ENCODE data around the gene DACT1.

Gene DACT1

GRCh38 chr14:58634406-58635090 is 3.2 kb upstream of the DACT1 start:
- H3K9me3 ChIP-seq (ENCODE audit: control insufficient read depth, low read length), result no peaks in the 10 kb centered on the region
- H3K4me3 ChIP-seq (ENCODE audit: insufficient read depth, low read depth, low read length, poor library complexity, severe bottlenecking), result no peak overlapping the region
- DNase-seq, result no peak
- H3K36me3 ChIP-seq (ENCODE audit: control insufficient read depth, insufficient read depth, low read length), result no peaks in the 10 kb centered on the region
- peaks cover 7% of the 10 kb centered on the region for H3K27me3 ChIP-seq (replicated peaks; ENCODE audit: control insufficient read depth, insufficient read depth, low read length, poor library complexity, severe bottlenecking)
- no peak overlapping the region for H3K27ac ChIP-seq (ENCODE audit: insufficient read depth, low read length, poor library complexity, severe bottlenecking)
- H3K4me1 ChIP-seq (ENCODE audit: control insufficient read depth, insufficient read depth, low read length, poor library complexity, severe bottlenecking), result peaks cover 12% of the 10 kb centered on the region

GRCh38 chr14:58635091-58635830 is 2.5 kb upstream of the DACT1 start:
- H3K27me3 ChIP-seq (replicated peaks; ENCODE audit: control insufficient read depth, insufficient read depth, low read length, poor library complexity, severe bottlenecking), result peaks cover 7% of the 10 kb centered on the region
- no peak for DNase-seq
- H3K9me3 ChIP-seq (ENCODE audit: control insufficient read depth, low read length), result no peaks in the 10 kb centered on the region
- H3K4me3 ChIP-seq (ENCODE audit: insufficient read depth, low read depth, low read length, poor library complexity, severe bottlenecking), result no peak overlapping the region
- peaks cover 12% of the 10 kb centered on the region for H3K4me1 ChIP-seq (ENCODE audit: control insufficient read depth, insufficient read depth, low read length, poor library complexity, severe bottlenecking)
- no peaks in the 10 kb centered on the region for H3K36me3 ChIP-seq (ENCODE audit: control insufficient read depth, insufficient read depth, low read length)
- H3K27ac ChIP-seq (ENCODE audit: insufficient read depth, low read length, poor library complexity, severe bottlenecking), result no peak overlapping the region

GRCh38 chr14:58636129-58636528 is 1.6 kb upstream of the DACT1 start:
- H3K4me1 ChIP-seq (ENCODE audit: control insufficient read depth, insufficient read depth, low read length, poor library complexity, severe bottlenecking), result peaks cover 12% of the 10 kb centered on the region
- H3K27ac ChIP-seq (ENCODE audit: insufficient read depth, low read length, poor library complexity, severe bottlenecking), result no peak overlapping the region
- no peak overlapping the region for H3K4me3 ChIP-seq (ENCODE audit: insufficient read depth, low read depth, low read length, poor library complexity, severe bottlenecking)
- no peaks in the 10 kb centered on the region for H3K9me3 ChIP-seq (ENCODE audit: control insufficient read depth, low read length)
- H3K36me3 ChIP-seq (ENCODE audit: control insufficient read depth, insufficient read depth, low read length), result no peaks in the 10 kb centered on the region
- H3K27me3 ChIP-seq (replicated peaks; ENCODE audit: control insufficient read depth, insufficient read depth, low read length, poor library complexity, severe bottlenecking), result peaks cover 7% of the 10 kb centered on the region
- DNase-seq, result no peak

GRCh38 chr14:58637040-58637390 is 747 bp upstream of the DACT1 start:
- H3K4me1 ChIP-seq (ENCODE audit: control insufficient read depth, insufficient read depth, low read length, poor library complexity, severe bottlenecking), result peaks cover 12% of the 10 kb centered on the region
- H3K27me3 ChIP-seq (replicated peaks; ENCODE audit: control insufficient read depth, insufficient read depth, low read length, poor library complexity, severe bottlenecking), result peaks cover 7% of the 10 kb centered on the region
- DNase-seq, result no peak
- H3K27ac ChIP-seq (ENCODE audit: insufficient read depth, low read length, poor library complexity, severe bottlenecking), result no peak overlapping the region
- H3K36me3 ChIP-seq (ENCODE audit: control insufficient read depth, insufficient read depth, low read length), result no peaks in the 10 kb centered on the region
- peak overlapping the region; percentile 55 for H3K4me3 ChIP-seq (ENCODE audit: insufficient read depth, low read depth, low read length, poor library complexity, severe bottlenecking)
- H3K9me3 ChIP-seq (ENCODE audit: control insufficient read depth, low read length), result no peaks in the 10 kb centered on the region

GRCh38 chr14:58638231-58639197 is 752 bp downstream of the DACT1 start:
- no peak overlapping the region for H3K27ac ChIP-seq (ENCODE audit: insufficient read depth, low read length, poor library complexity, severe bottlenecking)

GRCh38 chr14:58639198-58639565 is 1.4 kb downstream of the DACT1 start:
- DNase-seq, result no peak
- peaks cover 7% of the 10 kb centered on the region for H3K27me3 ChIP-seq (replicated peaks; ENCODE audit: control insufficient read depth, insufficient read depth, low read length, poor library complexity, severe bottlenecking)
- H3K4me3 ChIP-seq (ENCODE audit: insufficient read depth, low read depth, low read length, poor library complexity, severe bottlenecking), result peak overlapping the region; percentile 44
- H3K36me3 ChIP-seq (ENCODE audit: control insufficient read depth, insufficient read depth, low read length), result no peaks in the 10 kb centered on the region
- H3K27ac ChIP-seq (ENCODE audit: insufficient read depth, low read length, poor library complexity, severe bottlenecking), result no peak overlapping the region
- no peaks in the 10 kb centered on the region for H3K9me3 ChIP-seq (ENCODE audit: control insufficient read depth, low read length)
- H3K4me1 ChIP-seq (ENCODE audit: control insufficient read depth, insufficient read depth, low read length, poor library complexity, severe bottlenecking), result peaks cover 12% of the 10 kb centered on the region

More at GRCh38 chr14:58638231-58639197, 752 bp downstream of the DACT1 start:
- H3K9me3 ChIP-seq (ENCODE audit: control insufficient read depth, low read length), result no peaks in the 10 kb centered on the region
- no peaks in the 10 kb centered on the region for H3K36me3 ChIP-seq (ENCODE audit: control insufficient read depth, insufficient read depth, low read length)
- peaks cover 12% of the 10 kb centered on the region for H3K4me1 ChIP-seq (ENCODE audit: control insufficient read depth, insufficient read depth, low read length, poor library complexity, severe bottlenecking)
- DNase-seq, result no peak
- H3K4me3 ChIP-seq (ENCODE audit: insufficient read depth, low read depth, low read length, poor library complexity, severe bottlenecking), result peak overlapping the region; percentile 44
- peaks cover 7% of the 10 kb centered on the region for H3K27me3 ChIP-seq (replicated peaks; ENCODE audit: control insufficient read depth, insufficient read depth, low read length, poor library complexity, severe bottlenecking)

- no peak for DNase-seq
- H3K4me1 ChIP-seq (ENCODE audit: control insufficient read depth, insufficient read depth, low read length, poor library complexity, severe bottlenecking), result peaks cover 12% of the 10 kb centered on the region
- no peak overlapping the region for H3K27ac ChIP-seq (ENCODE audit: insufficient read depth, low read length, poor library complexity, severe bottlenecking)
- H3K9me3 ChIP-seq (ENCODE audit: control insufficient read depth, low read length), result no peaks in the 10 kb centered on the region
- no peaks in the 10 kb centered on the region for H3K36me3 ChIP-seq (ENCODE audit: control insufficient read depth, insufficient read depth, low read length)
- H3K4me3 ChIP-seq (ENCODE audit: insufficient read depth, low read depth, low read length, poor library complexity, severe bottlenecking), result no peak overlapping the region
- H3K27me3 ChIP-seq (replicated peaks; ENCODE audit: control insufficient read depth, insufficient read depth, low read length, poor library complexity, severe bottlenecking), result peaks cover 7% of the 10 kb centered on the region
These were observed 2.2 kb downstream of the DACT1 start for GRCh38 chr14:58639842-58640484.

GRCh38 chr14:58640959-58641358 is 3.2 kb downstream of the DACT1 start:
- Histone ChIP-seq H3K9me3 (ENCODE audit: control insufficient read depth, low read length) (no peaks in the 10 kb centered on the region), H3K36me3 (ENCODE audit: control insufficient read depth, insufficient read depth, low read length) (no peaks in the 10 kb centered on the region), H3K27me3 (replicated peaks; ENCODE audit: control insufficient read depth, insufficient read depth, low read length, poor library complexity, severe bottlenecking) (peaks cover 7% of the 10 kb centered on the region), H3K4me3 (ENCODE audit: insufficient read depth, low read depth, low read length, poor library complexity, severe bottlenecking) (no peak overlapping the region), H3K4me1 (ENCODE audit: control insufficient read depth, insufficient read depth, low read length, poor library complexity, severe bottlenecking) (peaks cover 12% of the 10 kb centered on the region), H3K27ac (ENCODE audit: insufficient read depth, low read length, poor library complexity, severe bottlenecking) (no peak overlapping the region)
- DNase-seq, result no peak

- no peak for DNase-seq
- no peak overlapping the region for H3K27ac ChIP-seq (ENCODE audit: insufficient read depth, low read length, poor library complexity, severe bottlenecking)
- H3K4me3 ChIP-seq (ENCODE audit: insufficient read depth, low read depth, low read length, poor library complexity, severe bottlenecking), result no peak overlapping the region
- H3K27me3 ChIP-seq (replicated peaks; ENCODE audit: control insufficient read depth, insufficient read depth, low read length, poor library complexity, severe bottlenecking), result peaks cover 7% of the 10 kb centered on the region
- H3K9me3 ChIP-seq (ENCODE audit: control insufficient read depth, low read length), result no peaks in the 10 kb centered on the region
- H3K4me1 ChIP-seq (ENCODE audit: control insufficient read depth, insufficient read depth, low read length, poor library complexity, severe bottlenecking), result peaks cover 12% of the 10 kb centered on the region
- H3K36me3 ChIP-seq (ENCODE audit: control insufficient read depth, insufficient read depth, low read length), result no peaks in the 10 kb centered on the region
These were observed 3.7 kb downstream of the DACT1 start for GRCh38 chr14:58641509-58641908.

Measured in effector memory CD4-positive, alpha-beta T cell (primary cell).